HTR-8/SVneo (cell line): Measurements from ENCODE around the gene TRIM32.

Experiments
- DNase-seq: peaks from one replicate; pipeline ENCODE4 v3.0.0; 2011; ENCODE audit warnings: low spot score, mixed read lengths; ENCODE audit not compliant: insufficient read length
- FAIRE-seq: peaks from 2 replicates; lab custom pipeline; 2011; peaks lifted over from hg19 to GRCh38; lab: Jason Lieb, UNC

The TRIM32 gene, protein sequence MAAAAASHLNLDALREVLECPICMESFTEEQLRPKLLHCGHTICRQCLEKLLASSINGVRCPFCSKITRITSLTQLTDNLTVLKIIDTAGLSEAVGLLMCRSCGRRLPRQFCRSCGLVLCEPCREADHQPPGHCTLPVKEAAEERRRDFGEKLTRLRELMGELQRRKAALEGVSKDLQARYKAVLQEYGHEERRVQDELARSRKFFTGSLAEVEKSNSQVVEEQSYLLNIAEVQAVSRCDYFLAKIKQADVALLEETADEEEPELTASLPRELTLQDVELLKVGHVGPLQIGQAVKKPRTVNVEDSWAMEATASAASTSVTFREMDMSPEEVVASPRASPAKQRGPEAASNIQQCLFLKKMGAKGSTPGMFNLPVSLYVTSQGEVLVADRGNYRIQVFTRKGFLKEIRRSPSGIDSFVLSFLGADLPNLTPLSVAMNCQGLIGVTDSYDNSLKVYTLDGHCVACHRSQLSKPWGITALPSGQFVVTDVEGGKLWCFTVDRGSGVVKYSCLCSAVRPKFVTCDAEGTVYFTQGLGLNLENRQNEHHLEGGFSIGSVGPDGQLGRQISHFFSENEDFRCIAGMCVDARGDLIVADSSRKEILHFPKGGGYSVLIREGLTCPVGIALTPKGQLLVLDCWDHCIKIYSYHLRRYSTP

GRCh38 chr9:116687074-116687753, at the start of gene TRIM32:
Gene TRIM32 (plus strand): TSS chr9:116687305. CDS start chr9:116697743, 10,438 bp downstream.
- DNase-seq (peak; percentile 81), FAIRE-seq (peak; percentile 38)

DNA sequence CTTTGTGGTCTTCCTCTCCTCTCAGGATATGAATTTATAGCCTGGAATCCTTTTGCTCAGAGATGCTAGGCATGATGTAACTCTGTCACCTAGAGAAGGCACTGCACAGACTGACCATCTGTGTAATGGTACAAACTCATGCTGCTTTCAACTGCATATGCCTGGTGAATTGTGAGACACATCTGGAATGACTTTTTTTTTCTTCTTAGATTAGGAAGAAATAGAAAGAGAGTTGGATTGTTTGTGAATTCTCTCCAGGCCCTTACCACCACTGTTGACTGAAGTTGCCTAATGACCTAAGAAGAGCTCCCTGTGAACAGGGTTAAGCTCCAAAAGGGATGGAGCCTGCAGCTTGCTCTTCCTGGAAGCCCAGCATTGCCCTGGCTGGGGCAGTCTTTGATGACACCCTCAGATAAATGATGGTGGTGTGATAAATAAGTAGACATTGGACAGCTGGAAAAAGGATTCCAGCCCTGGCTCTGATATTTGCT, 47.8 kb upstream of the TRIM32 start:
- no peak for DNase-seq
- FAIRE-seq: no peak

GRCh38 chr9:116641292-116642059, 45.6 kb upstream of the TRIM32 start:
- FAIRE-seq (no peak), DNase-seq (no peak)

GRCh38 chr9:116643691-116644090, 43.4 kb upstream of the TRIM32 start:
- FAIRE-seq (no peak), DNase-seq (no peak)

DNA sequence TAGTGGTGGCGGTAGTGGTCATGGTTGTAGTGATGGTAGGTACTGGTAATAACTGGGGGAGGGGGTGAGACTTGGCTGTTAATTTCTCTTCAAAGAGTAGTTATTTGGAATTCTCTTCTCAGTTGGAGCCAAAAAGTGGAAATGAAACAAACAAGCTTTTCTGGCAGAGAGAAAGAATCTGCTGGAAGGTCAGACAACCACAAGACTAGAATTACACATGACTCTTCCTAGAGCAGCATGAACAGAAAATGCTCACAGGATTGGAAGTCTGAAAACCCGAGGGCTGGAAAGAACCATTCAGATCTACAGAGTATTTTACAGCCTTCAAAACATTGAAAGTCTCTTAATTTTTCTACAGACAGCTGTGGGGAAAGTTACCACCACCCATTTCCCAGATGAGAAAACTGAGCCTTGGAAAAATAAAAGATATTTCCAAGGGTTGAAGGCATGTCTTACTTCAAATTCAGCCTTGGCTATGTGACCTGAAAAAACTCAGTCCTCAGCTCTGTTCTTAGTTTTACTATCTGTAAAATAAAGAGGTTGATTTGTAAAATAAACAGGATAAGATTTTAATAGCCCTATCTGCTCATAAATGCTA, 42.9 kb upstream of the TRIM32 start:
- DNase-seq (no peak), FAIRE-seq (no peak)

GRCh38 chr9:116646661-116647514, 40.2 kb upstream of the TRIM32 start:
- DNase-seq (peak; percentile 13), FAIRE-seq (no peak)

DNA sequence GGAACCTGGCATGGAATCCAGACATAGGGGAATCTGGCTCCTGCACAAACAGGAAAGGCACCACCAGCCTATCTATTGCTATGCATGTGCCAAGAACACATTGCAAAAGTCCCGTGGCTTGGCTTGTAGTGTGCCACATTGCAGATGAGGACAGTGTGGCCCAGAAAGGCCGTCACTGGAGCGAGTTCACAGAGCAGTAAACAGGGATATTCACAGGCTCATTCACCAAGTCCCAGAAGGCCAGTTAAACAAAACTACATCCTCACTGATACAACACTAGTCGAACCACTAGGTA, 39.6 kb upstream of the TRIM32 start:
- DNase-seq: no peak
- no peak for FAIRE-seq

GRCh38 chr9:116653348-116654058, 33.6 kb upstream of the TRIM32 start:
- DNase-seq (no peak), FAIRE-seq (no peak)

- FAIRE-seq (no peak), DNase-seq (no peak)
These were observed 33.1 kb upstream of the TRIM32 start for GRCh38 chr9:116654059-116654355.

DNA sequence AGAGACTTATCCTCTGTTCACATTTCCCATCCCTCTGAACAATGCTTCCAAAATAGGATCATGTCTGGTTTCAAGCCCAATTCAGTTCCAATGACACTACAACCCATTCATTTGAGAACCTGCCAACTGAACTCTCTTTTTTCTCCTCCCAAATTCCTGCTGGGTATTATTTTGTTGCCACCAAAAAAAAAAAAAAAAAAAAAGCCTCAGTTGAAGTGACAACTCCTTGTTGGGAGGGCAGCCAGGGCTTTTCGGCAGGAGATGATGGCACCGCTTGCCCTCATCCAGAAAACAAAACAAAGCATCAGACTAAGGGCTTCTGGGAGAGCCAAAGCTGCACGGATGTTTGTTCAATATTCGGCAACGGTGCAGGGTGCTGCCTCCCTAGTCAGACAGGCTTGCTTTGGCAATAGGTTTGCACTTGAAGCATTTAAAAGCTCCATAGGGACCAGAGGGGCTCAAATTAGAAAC, 30.6 kb upstream of the TRIM32 start:
- no peak for FAIRE-seq

GRCh38 chr9:116656977-116657376, 30.1 kb upstream of the TRIM32 start:
- DNase-seq (no peak), FAIRE-seq (no peak)

More for the DNA sequence above, 30.6 kb upstream of the TRIM32 start:
- DNase-seq: no peak

DNA sequence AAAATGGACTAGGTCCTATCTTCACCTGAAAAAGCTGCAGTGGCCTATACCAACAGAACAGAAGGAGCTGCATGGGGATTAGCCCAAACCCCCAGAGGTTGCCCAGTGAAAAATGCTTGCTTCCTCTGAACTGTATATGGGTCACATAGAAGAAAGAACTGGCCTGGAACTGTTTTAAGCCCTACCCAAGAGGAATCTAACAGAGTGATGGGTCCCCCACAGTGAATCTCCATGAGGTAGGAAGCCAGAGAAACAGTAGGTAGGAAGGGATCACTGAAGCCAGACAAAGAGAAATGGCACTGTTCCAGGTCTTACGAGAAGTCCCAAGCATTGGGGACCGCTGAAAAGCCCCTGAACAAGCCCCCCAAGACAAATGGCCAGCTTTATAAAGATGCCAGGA, 28.8 kb upstream of the TRIM32 start:
- no peak for DNase-seq
- FAIRE-seq: no peak

- FAIRE-seq (no peak), DNase-seq (peak; percentile 45)
These were observed 25.8 kb upstream of the TRIM32 start for GRCh38 chr9:116661037-116661954.

- DNase-seq (no peak), FAIRE-seq (no peak)
These were observed 24.3 kb upstream of the TRIM32 start for GRCh38 chr9:116662646-116663310.

DNA sequence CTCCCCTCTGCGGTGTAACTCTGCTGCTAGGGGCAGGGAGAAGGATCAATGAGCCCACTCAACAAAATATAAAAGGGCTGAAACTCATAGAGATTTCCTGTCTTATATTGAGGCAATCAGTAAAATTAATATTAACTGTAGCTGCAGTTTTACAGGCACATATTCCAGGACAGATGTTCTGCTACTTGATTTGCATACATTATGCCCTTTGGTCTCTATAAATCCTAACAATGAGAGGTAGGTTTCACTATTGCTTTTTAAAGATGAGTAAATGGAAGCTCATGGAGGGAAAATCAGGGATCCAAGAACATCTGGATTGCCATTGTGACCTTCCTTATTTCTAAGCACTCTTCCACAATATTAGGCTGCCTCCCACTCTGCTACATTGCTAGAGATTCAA, 23.5 kb upstream of the TRIM32 start:
- FAIRE-seq (no peak), DNase-seq (no peak)

DNA sequence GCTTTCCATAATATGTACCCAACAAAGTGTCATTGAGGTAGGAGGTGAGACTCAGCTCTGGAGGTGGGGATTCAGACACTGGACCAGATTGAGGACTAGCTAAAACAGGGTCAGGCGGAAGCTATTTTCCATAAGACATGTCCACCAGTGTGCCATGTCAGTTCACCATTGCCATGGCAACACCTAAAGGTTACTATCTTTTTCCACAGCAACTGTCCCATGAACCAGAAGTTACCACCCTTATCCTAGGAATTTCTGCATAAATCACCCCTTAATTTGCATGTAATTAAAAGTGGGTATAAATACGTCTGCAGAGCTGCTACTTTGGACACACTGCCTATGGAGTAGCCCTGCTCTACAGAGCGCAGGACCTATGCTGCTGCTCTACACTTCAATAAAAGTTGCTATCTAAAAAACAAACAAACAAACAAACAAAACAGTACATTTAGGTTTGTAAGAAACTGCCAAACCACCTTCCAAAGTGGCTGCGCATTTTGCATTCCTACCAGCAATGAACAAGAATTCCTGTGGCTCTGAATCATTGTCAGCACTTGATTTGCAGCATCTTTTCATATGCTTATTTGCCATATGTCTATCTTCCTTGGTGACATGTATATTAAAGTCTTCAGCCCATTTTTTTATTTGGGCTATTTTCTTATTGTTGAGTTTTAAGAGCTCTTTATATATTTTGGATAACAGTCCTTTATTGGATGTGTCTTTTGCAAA, 18.0 kb upstream of the TRIM32 start:
- DNase-seq (no peak), FAIRE-seq (no peak)
